ENCODE measurements around the gene RAX2.
"Not testable (repeated sequence)": the region's sequence is repeated elsewhere in the genome, so short reads cannot be mapped to it uniquely, and the experiment has no call there.

RAX2 gene

GRCh38 chr19:3765757-3766156, 6.3 kb downstream of the RAX2 start:
- H3K4me3 ChIP-seq (ENCODE audit: low read length); DNase-seq (ENCODE audit: low read depth, low spot score): not testable (repeated sequence)

DNA sequence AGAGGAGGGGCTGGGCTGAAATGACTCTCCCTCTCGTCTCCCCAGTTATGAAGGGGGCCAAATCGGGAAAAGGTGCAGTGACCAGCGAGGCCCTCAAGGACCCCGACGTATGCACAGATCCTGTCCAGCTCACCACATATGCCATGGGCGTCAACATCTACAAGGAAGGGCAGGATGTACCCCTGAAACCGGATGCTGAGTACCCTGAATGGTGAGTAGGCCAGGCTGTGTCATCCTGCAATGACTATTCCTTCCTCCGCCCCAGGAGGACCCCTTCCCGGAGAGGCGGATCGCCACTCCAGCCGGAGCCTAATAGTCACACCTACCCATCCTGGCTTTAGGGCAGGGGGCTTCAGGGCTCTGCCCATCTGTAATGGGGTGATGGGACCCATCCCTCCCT, 6.9 kb downstream of the RAX2 start:
- no peak for DNase-seq (ENCODE audit: low read depth, low spot score)
- no peak overlapping the region for H3K4me3 ChIP-seq (ENCODE audit: low read length)

DNA sequence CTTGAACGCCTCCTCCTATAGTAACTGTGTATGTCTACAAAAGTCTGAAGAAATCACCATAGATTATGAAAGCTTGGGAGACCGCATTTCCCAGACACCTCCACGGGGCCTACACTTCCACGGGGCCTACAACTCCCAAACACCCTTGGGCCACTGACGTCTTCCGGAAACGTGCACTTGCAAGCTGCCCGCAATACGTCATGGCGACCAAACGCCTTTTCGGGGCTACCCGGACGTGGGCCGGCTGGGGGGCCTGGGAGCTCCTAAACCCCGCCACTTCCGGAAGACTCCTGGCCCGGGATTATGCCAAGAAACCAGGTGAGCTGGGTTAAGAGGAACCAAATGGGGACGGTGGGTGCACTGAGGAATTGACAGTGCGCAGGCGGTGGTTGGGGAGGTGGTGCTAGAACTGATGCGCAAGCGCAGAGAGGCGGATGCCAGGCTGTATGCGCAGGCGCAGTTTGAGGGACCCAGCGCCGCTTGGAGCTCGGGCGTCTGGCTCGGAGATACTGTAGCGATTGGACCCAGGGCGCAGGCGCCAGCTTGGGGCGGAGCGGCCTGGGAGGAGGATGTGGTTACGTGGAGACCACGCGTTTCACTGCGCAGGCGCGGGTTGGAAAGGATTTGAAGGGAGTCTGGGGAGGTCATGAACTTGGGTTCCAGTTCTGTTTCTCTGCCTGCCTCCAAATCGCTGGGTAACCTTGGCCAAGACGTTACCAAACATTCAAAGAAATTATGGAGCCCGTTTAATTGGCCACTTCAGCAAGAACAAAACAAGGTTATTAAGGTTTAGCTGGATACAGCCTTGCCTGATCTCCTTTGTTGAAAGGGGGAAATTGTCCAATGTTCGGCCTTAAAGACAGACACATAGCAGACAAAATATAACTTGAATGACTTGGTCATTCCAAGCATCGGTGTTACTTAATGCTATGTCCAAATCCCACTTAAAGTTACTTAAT, 9.2 kb downstream of the RAX2 start, which contains the start of gene MRPL54:
Gene MRPL54, plus strand, starts transcription at position 182 of the 959 bp plus-strand sequence. Its CDS starts 19 bp downstream, at position 201.
- DNase-seq (ENCODE audit: low read depth, low spot score): peak; percentile 99
- peak within 1 kb of the TSS; percentile 98 for H3K4me3 ChIP-seq (ENCODE audit: low read length)

DNA sequence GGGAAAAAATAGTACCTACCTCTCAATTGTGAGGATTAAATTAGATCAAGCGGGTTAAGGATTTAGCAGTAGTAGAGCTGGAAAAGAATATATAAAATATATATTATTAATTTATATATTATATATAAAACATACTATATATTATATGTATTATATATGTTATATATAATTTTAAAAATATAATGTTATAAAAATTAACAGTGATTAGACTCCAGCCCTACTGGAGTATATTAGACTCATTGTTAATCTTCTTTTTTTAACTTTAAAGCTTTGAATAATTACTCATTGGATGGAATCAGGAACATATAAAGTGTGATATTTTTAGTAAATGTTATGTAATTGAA, 9.9 kb downstream of the RAX2 start:
- DNase-seq (ENCODE audit: low read depth, low spot score): no peak

DNA sequence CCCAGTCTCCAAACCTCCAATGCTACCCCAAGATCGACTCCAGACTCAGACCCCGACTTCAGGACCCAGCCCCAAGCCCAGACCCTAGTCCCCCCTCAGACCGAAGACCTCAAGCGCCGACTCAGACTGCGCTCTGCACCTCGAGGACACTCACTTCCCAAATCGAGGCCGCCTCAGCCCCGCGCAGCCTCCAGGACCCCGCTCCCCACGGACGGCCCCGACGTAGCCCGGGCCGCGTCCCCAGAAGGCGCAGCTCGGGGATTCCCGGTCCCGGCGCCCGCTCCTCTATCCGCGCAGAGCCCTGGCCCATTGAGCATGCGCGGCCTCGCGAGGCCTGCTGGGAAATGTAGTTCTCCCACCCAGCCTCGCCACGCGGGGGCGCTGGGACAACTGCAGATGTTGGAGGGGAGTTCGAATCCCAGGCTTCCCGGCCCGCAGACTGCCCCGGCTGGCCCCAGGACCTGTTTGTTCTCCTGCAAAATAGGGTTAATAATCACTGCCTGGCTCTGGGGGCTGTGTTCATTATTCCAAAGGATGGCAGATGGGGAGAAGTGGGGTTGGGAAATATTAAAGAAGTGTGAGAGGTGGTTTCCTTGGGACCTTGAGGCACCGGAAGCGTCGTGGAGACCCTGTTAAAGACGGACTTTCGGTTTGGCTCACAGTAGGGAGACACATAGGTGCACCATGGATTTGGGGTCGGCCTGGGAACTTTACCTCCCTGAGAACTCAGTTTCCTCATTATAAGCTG, 10.5 kb downstream of the RAX2 start, which contains the start of gene APBA3:
Gene APBA3, minus strand, starts transcription at position 311 of the 748 bp plus-strand sequence. CDS start 1,428 bp downstream, outside the sequence.
- peak; percentile 86 for DNase-seq (ENCODE audit: low read depth, low spot score)
- peak within 1 kb of the TSS; percentile 98 for H3K4me3 ChIP-seq (ENCODE audit: low read length)

More for the DNA sequence above, 9.9 kb downstream of the RAX2 start:
- H3K4me3 ChIP-seq (ENCODE audit: low read length): peak overlapping the region; percentile 98

DNA sequence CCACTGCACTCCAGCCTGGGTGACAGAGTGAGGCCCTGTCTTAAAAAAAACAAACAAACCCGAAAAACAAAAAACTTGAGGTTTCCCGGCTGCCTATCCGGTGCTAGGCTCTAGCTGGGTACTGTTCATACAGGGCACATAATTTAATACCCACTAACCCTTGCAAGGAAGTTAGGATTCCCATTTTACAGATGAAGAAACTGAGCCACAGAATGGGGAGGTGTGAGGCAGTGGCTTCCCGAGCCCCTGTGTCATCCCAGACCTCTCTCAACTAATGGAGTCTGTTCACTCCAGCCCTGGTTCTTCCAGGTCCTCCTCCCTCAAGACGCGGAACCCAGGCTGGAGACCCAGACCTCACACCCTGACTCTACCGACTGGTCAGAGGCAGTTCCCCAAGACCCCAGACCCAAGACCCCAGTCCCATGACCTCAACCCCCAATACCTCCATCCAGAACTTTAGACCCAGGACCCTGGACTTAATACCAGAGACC, 11.1 kb downstream of the RAX2 start:
- H3K4me3 ChIP-seq (ENCODE audit: low read length): peak overlapping the region; percentile 98
- no peak for DNase-seq (ENCODE audit: low read depth, low spot score)

GRCh38 chr19:3759482-3760254, 12.4 kb downstream of the RAX2 start:
- no peak overlapping the region for H3K4me3 ChIP-seq (ENCODE audit: low read length)
- DNase-seq (ENCODE audit: low read depth, low spot score): no peak

- not testable (repeated sequence) for DNase-seq (ENCODE audit: low read depth, low spot score)
Observed at GRCh38 chr19:3758297-3758696, 13.7 kb downstream of the RAX2 start.

DNA sequence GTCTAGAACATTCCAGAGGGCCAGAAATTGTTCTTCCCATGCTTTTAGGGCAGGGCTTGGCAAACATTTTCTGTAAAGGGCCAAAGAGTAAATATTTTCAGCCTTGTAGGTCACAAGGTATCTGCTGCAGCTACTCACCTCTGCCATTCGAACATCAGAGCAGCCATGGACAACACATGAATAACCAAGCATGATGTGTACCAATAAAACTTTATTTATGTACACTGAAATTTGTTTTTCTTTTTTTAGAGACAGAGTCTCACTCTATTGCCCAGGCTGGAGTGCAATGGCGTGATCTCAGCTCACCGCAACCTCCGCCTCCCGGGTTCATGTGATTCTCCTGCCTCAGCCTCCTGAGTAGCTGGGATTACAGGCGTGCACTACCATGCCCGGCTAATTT, 14.3 kb downstream of the RAX2 start:
- not testable (repeated sequence) for H3K4me3 ChIP-seq (ENCODE audit: low read length); DNase-seq (ENCODE audit: low read depth, low spot score)

More at GRCh38 chr19:3758297-3758696, 13.7 kb downstream of the RAX2 start:
- H3K4me3 ChIP-seq (ENCODE audit: low read length): not testable (repeated sequence)

DNA sequence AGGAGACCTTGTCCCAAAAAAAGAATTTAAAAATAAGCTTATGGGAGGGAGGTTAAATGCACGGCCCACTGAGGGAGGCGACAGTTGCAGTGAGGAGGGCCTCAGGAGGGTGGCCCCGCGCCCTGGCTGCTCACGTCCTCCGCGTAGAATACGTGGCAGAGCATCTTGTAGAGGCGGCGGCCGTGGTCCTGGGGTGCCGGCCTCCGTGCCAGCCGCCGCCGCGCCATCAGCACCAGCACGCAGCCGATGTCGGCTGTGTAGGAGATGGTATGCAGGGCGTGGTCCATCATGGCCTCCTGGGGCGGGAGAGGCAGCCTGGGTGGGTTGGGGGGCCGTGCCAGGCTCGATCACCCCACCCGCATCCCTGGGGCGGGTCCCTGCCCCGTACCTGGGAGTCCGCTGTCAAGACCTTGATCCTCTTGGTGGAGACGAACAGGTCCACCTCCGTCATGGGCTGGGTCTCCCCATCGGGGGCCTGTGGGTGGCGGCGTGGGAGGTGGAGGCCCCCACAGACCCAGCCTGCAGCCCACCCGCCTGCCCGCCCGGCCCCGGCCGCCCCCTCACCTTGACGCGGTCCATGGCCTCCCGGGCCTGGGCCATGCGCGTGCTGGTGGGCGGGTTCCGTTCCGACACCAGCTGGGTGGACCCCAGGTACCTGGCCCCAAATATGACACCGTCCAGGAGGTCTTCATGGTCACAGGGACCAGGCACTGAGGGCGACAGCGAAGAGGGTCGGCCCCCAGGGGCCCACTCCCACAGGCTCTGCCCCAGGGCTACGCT, 18.2 kb downstream of the RAX2 start:
- DNase-seq (ENCODE audit: low read depth, low spot score): no peak
- no peak overlapping the region for H3K4me3 ChIP-seq (ENCODE audit: low read length)

DNA sequence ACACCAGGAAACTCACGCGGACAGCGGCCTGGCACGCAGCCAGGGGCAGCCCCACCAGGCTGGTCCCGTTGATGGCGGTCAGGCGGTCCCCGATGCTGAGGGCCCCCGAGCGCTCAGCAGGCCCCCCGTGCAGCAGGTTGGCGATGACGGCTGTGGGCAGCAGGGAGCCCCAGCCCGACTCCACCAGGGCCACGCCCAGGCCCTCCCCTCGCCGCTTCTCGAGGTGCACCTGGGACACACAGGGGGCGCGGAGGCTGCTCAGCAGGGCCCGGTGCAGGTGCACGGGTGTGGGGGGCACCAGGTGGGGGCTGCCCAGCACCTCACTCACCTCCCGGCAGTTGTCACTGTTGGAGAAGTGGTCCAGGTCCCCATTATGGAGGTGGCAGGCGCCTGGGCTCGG, 19.5 kb downstream of the RAX2 start:
- H3K4me3 ChIP-seq (ENCODE audit: low read length): no peak overlapping the region
- DNase-seq (ENCODE audit: low read depth, low spot score): no peak

GRCh38 chr19:3751236-3751635, 20.8 kb downstream of the RAX2 start:
- no peak for DNase-seq (ENCODE audit: low read depth, low spot score)
- H3K4me3 ChIP-seq (ENCODE audit: low read length): no peak overlapping the region

DNA sequence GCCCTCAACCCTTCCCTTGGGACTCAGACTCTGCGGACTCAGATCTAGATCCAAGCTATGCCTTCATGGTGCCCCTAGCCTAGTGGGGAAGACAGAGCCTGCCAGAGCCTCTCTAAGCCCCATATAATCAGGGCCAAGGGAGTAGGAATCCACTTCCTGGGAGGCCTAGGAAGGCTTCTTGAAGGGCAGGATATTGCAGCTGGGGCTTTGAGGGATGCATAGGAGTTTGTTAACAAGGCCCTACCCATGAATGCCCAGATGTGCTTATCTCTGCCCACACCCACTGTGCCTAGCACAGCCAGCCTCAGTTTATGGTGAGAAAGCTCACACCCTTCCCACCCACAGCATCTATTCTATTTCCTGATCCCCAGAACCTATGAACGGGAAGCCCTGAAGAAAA, 21.8 kb downstream of the RAX2 start:
- H3K4me3 ChIP-seq (ENCODE audit: low read length): no peak overlapping the region

GRCh38 chr19:3748965-3749364, 23.1 kb downstream of the RAX2 start:
- no peak overlapping the region for H3K4me3 ChIP-seq (ENCODE audit: low read length)
- DNase-seq (ENCODE audit: low read depth, low spot score): no peak

More for the DNA sequence above, 21.8 kb downstream of the RAX2 start:
- DNase-seq (ENCODE audit: low read depth, low spot score): no peak

- DNase-seq (ENCODE audit: low read depth, low spot score): no peak
Observed at GRCh38 chr19:3746371-3747056, 25.5 kb downstream of the RAX2 start.

DNA sequence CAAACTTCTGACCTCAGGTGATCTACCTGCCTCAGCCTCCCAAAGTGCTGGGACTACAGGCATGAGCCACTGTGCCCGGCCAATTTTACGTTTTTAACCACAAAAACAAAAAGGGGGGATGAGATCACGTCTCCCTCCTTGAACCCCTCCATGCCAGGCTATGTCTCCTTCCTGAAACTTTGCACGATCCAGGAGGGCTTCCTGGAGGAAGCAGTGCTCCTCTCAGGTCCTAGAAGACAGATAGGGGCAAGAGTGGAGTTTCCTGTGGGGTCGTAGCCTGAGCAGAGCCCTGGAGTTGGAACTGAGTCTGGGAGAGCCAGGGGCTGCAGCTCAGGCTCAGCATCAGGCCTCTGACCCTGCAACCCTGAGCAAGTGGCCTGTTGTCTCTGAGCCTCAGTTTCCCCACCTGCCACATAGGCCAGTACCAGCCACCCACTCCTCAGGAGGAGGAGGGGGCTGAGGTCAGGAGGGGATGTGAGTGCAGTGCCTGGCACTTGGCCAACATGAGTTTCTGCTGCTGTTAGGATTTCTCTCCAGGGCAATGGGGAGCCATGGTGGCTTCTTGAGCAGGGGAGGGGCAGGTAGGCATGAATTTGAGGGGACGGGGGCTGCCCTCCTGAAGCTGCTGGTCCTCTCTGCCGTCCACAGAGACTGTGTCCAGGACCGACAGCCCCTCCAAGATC, 26.5 kb downstream of the RAX2 start:
- no peak overlapping the region for H3K4me3 ChIP-seq (ENCODE audit: low read length)
- no peak for DNase-seq (ENCODE audit: low read depth, low spot score)

More at GRCh38 chr19:3746371-3747056, 25.5 kb downstream of the RAX2 start:
- no peak overlapping the region for H3K4me3 ChIP-seq (ENCODE audit: low read length)

- no peak overlapping the region for H3K4me3 ChIP-seq (ENCODE audit: low read length)
Observed at GRCh38 chr19:3743486-3743885, 28.5 kb downstream of the RAX2 start.

More at GRCh38 chr19:3743486-3743885, 28.5 kb downstream of the RAX2 start:
- no peak for DNase-seq (ENCODE audit: low read depth, low spot score)

Data from Jurkat, Clone E6-1 (cell line).